ENCODE measurements around the gene RBMS1.

RBMS1 gene

GRCh38 chr2:160332318-160332717 is 161.3 kb downstream of the RBMS1 start:
- peak; percentile 58 for DNase-seq (ENCODE audit: low spot score)

DNA sequence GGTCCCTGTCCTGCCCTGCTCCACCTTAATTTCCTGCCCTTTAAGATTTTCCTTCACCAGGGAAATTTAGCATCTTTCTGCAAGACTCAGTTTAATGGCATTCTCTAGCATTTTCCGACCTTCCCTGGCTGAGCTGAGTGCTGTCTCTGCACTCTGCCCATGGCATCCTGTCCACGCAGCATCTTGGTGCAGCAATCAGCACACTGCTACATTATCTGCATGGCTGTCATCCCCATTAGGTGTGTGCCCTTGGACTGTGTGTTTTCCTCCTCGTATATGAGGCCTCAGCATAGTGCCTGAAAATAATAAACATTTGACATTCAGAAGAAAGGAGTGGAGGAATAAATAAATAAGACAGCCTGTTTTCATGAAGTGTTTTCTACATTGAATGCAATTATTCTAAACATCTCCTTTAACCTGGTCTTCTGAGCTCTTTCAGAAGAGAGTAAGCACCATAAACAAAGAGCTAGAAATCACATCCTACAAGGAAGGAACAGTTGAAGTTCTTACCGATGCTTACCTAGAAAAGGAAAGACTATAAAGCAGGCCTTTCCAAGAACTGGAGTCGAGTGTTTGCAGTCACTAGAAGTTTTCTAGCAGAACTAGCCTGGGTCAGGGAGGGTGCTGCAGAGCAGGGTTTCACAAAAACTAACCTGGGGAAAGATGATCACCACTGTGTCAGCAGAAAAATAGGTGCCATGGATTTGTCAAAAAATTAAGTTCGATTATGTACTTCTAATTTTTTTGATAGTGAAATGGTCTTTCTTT is 162.2 kb downstream of the RBMS1 start:
- no peak for DNase-seq (ENCODE audit: low spot score)

- no peak for DNase-seq (ENCODE audit: low spot score)
Observed at GRCh38 chr2:160328811-160329527, 164.6 kb downstream of the RBMS1 start.

DNA sequence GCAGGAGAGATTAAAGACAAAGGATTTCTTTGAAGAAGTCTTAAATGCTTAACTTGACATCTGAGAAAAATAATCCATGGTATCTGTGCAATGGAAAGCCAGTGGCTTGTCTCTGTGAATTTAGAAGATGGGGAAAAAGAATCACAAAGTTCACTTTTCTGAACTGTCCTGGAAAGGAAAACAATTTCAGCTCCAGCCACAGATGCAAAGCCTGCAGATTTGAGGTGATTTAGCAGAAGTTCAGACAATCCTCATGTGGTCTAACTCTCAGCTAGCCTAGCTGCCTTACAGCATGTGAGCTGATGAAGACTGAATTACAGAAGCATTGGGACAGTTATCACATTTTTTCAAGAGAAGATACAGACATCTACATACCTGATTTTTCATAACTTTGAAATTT is 166.8 kb downstream of the RBMS1 start:
- DNase-seq (ENCODE audit: low spot score): peak; percentile 40

GRCh38 chr2:160325418-160325817 is 168.2 kb downstream of the RBMS1 start:
- no peak for DNase-seq (ENCODE audit: low spot score)

DNA sequence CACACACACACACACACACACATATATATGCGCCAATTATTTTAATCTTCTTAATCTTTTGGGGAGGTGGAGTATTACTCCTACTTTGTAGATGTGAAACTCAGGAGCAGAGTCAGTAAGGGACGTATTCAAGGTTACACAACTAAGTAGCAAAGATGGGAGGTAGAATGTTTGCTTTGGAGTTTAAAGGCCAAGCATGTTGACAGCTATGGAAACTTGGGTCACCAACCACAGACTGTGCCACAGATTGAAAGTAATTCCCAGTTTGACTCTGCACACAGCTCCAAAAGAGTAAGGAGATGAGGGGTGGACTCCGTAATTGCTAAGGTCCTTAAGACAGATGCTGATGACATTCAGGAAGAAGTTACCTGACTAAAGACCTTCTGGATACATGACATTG is 168.7 kb downstream of the RBMS1 start:
- no peak for DNase-seq (ENCODE audit: low spot score)

GRCh38 chr2:160324161-160324800 is 169.3 kb downstream of the RBMS1 start:
- DNase-seq (ENCODE audit: low spot score): peak; percentile 59

DNA sequence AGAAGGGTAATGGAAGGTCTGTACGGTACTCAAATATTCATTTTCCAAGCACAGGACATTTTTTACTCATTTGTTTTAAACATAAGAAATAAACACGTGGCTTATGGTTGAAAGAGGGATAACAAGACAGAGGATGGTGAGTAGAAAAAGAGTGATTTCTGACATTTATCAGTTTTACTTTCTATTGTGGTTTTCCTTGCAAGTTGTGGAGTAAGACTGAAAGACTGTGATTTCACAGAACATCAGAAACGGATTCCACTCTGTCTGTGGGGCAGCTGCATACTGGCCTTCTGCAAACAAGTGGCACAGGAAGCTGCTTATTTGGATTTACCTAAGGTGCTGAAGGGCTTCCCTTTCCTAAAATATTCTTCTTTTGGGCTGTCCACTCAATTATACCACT is 171.3 kb downstream of the RBMS1 start:
- DNase-seq (ENCODE audit: low spot score): no peak

DNA sequence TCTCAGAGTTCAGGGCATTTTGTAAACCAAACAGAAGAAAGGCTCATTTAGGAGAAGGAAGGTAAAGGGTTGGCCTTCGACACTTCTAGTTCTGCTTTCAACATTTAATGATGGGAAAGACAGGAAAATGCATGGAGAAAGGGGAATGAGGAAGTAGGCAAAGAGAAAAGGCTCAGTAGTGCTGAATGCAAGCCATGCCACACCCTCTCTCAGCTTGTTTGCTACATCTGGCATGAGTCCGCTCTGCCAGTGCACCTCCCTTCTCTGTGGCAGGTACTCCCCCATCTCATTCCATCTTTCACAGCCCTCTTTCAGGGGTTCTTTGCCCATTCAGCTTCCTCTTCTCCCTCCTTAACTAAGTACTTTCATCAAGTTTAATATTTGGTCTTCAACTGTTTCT is 172.6 kb downstream of the RBMS1 start:
- no peak for DNase-seq (ENCODE audit: low spot score)

DNA sequence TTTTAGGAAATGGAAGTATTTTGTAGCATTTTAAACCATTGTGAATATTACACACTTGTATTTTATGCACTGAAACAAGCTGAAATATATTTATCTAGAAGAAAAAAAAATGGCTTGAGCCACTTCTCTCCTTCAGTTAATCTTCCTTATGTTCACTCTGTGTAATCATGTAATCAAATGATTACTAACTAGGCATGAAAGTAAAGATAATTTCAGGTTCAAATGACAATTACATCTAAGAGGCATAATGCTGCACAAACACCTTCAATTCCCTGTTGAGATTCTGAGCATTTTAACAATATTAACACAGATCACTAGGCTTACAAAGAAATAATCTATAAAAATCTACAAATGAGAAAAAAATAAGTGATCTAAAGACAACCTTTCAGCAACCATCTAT is 173.9 kb downstream of the RBMS1 start:
- no peak for DNase-seq (ENCODE audit: low spot score)

GRCh38 chr2:160318218-160318617 is 175.4 kb downstream of the RBMS1 start:
- no peak for DNase-seq (ENCODE audit: low spot score)

- peak; percentile 60 for DNase-seq (ENCODE audit: low spot score)
Observed at GRCh38 chr2:160317181-160318099, 176.2 kb downstream of the RBMS1 start.

DNA sequence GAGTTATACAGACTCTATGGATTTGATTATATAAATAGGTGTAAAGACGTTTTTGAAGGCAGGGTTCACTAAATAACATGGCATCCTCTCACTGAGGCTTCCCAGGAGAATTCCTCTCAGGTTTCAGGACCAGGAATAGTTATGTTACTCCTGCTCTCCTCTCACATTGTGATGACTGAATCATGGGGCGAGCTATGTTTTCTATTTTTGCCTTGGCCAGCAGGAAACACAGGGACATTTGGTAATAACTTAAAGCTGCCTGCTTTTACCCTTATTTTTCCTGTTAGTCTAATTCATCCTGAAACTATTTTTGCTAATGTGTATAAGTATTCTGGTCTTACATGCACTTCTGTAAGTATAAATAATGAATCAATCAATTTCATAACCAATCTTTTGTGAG is 178.3 kb downstream of the RBMS1 start:
- DNase-seq (ENCODE audit: low spot score): no peak

DNA sequence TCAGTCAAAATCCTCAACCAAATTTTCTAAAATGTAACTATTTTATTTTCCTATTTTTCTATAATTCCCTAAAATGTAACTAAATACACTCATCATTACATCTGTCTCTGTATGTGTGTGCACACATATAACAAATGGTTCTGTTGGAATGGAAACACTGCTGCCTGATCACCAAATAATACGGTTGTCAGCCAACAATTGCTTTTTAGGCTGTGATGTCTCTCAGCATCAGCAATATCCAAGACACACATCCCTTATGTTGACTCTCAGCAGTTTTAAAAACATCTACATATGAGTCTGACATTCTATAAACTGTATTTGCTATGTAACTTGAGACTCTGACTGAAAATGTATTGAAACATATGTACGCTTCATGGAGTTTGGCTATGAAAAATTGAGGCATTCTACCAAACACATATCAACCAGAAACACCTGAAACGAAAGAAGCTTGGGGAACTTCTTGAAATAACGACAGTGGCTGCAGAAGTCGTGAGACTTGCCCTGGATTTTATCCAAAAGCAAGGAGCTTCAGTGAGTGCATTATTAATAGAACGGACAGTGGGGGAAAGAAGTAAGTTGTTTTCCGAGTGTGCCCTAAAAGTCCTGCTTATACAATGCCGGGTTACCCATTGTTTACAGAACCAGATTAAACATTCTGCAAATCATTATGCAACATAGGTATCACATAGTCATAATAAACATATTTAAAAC is 183.3 kb downstream of the RBMS1 start:
- DNase-seq (ENCODE audit: low spot score): no peak

DNA sequence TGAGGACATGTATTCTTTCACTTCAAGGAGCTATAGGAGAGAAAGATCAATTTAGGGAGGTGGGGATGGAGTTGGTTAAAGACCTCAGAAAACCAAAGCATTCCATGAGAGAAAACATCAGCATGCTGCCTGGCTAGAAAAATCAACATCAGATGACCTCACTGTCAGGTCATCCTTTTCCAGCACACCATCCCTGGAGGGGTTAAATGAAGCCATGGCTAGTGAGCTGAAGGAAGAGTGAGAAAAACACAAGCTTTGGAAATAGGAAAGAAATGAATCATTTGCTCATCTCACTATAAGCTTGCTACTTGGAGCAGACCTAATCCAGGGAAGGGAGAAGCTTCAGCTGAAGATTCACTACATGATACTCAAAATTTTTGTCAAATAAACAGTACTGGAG is 184.0 kb downstream of the RBMS1 start:
- no peak for DNase-seq (ENCODE audit: low spot score)

GRCh38 chr2:160308915-160309314 is 184.7 kb downstream of the RBMS1 start:
- DNase-seq (ENCODE audit: low spot score): no peak

DNA sequence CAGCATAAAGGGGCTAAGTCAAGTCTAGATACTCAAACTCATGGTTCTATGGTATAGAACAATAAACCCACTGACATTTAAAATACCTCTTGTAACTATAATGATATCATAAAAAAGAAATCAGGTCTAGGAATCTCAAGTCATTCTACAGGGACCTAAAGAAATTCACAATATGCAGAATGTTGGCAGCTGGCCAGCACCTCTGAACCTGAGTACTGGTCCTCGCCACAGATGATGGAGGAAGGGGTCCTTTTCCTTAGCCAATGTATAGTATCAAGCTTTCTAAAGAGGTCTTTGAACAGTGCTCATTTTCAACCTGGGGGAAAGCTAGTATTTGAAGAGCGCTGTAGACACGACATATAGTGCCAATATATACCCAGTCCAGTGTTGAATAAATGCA is 185.1 kb downstream of the RBMS1 start:
- no peak for DNase-seq (ENCODE audit: low spot score)

- DNase-seq (ENCODE audit: low spot score): peak; percentile 26
Observed at GRCh38 chr2:160306985-160307384, 186.6 kb downstream of the RBMS1 start.

DNA sequence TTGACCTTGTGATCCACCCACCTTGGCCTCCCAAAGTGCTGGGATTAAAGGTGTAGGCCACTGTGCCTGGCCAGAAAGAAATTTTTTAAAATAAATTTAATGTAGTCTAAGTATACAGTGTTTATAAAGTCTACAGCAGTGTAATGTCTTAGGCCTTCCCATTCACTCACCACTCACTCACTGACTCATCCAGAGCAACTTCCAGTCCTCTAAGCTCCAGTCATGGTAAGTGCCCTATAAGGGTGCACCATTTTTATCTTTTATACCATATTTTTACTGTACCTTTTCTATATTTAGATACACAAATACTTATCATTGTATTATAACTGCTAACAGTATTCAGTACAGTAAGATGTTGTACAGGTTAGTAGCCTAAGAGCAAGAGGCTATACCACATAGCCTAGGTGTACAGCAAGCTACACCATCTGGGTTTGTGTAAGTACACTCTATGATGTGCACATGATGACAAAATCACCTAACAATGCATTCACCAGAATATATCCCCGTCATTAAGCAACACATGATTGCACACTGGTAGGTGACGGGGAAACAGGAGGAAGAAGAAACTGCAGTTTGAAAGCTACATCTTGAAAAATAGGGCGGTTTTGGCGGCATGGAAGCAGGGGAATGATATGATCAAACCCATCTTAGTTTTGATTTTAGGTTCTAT is 188.4 kb downstream of the RBMS1 start:
- DNase-seq (ENCODE audit: low spot score): no peak

- no peak for DNase-seq (ENCODE audit: low spot score)
Observed at GRCh38 chr2:160303527-160303926, 190.1 kb downstream of the RBMS1 start.

- no peak for DNase-seq (ENCODE audit: low spot score)
Observed at GRCh38 chr2:160303076-160303475, 190.5 kb downstream of the RBMS1 start.
